ENCODE measurements around the gene ACTR8. TPM values are rescaled to one million over a fixed set of nuclear protein-coding genes. Genes with fewer than 3 reads are reported as not detected.

Gene ACTR8
- total and polyA plus RNA-seq, 2 of the 13 experiments (the other 11 are each of a cell fraction or from before 2014, with no cell fraction given): 15.5 to 29.0 TPM

DNA sequence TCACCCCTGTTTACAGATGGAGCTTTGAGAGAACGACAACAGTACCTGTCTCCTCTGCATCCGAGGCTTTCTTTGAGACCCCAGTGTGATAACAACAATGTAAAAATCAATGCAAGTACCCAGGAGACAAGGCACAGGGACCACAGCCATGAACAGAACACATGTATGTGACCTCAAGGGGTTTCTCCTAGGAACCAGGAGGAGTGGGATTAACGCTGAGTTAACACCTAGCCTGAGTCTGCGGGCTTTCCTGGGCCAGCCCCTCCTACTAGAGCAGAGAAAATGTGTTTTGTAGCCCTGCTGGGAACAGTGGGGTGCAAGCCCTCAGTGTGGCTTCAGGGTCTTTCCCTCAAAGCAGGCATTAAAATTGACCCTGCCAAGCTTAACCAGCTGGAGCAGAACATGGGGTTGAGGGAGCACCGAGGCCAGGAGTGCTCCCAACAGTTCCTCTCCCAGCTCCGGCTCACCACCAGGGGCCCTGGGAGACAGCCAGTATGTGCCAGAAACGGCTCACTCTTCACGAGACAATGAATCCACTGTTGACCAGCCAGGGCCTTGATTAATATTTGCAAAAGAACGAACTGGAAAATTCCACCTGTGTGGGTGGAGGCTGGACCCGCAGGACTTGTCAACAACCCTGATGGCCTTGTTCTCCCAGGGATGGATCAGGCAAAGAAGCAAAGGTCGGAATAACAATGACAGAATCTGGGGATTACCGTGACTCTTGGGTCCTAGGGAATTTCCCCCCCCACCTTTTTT lies 39.3 kb downstream of the ACTR8 start (continued):
- no peak for TF ChIP-seq NFE2L2 (IDR thresholded peaks at IDR 0.05; ENCODE audit: low read length)
- TF ChIP-seq, protein P1, sequence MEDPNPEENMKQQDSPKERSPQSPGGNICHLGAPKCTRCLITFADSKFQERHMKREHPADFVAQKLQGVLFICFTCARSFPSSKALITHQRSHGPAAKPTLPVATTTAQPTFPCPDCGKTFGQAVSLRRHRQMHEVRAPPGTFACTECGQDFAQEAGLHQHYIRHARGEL (CRISPR knock-in tag; IDR thresholded peaks at IDR 0.05): no peak
- peak; percentile 70; the same call in 1 of the 2 replicates for TF ChIP-seq NFKB2 (CRISPR knock-in tag; IDR thresholded peaks at IDR 0.05; ENCODE audit: borderline replicate concordance)
- no peak for TF ChIP-seq KLF13 (CRISPR knock-in tag; IDR thresholded peaks at IDR 0.05)
- TF ChIP-seq, protein P2, sequence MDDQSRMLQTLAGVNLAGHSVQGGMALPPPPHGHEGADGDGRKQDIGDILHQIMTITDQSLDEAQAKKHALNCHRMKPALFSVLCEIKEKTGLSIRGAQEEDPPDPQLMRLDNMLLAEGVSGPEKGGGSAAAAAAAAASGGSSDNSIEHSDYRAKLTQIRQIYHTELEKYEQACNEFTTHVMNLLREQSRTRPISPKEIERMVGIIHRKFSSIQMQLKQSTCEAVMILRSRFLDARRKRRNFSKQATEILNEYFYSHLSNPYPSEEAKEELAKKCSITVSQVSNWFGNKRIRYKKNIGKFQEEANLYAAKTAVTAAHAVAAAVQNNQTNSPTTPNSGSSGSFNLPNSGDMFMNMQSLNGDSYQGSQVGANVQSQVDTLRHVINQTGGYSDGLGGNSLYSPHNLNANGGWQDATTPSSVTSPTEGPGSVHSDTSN (CRISPR knock-in tag; IDR thresholded peaks at IDR 0.05; ENCODE audit: borderline replicate concordance): no peak
- TF ChIP-seq, protein P3, sequence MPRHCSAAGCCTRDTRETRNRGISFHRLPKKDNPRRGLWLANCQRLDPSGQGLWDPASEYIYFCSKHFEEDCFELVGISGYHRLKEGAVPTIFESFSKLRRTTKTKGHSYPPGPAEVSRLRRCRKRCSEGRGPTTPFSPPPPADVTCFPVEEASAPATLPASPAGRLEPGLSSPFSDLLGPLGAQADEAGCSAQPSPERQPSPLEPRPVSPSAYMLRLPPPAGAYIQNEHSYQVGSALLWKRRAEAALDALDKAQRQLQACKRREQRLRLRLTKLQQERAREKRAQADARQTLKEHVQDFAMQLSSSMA (CRISPR knock-in tag; IDR thresholded peaks at IDR 0.05): no peak
- peak; percentile 88; the same call in 1 of the 2 replicates for TF ChIP-seq RCOR2 (CRISPR knock-in tag; IDR thresholded peaks at IDR 0.05)
- TF ChIP-seq, protein P4, sequence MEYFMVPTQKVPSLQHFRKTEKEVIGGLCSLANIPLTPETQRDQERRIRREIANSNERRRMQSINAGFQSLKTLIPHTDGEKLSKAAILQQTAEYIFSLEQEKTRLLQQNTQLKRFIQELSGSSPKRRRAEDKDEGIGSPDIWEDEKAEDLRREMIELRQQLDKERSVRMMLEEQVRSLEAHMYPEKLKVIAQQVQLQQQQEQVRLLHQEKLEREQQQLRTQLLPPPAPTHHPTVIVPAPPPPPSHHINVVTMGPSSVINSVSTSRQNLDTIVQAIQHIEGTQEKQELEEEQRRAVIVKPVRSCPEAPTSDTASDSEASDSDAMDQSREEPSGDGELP (IDR thresholded peaks at IDR 0.05; ENCODE audit: borderline replicate concordance, low read depth): peak; percentile 79
- peak; percentile 91 for TF ChIP-seq AKAP8 (CRISPR knock-in tag; IDR thresholded peaks at IDR 0.05)
- no peak for TF ChIP-seq MATR3 (CRISPR knock-in tag; IDR thresholded peaks at IDR 0.05)
- TF ChIP-seq, protein P5, sequence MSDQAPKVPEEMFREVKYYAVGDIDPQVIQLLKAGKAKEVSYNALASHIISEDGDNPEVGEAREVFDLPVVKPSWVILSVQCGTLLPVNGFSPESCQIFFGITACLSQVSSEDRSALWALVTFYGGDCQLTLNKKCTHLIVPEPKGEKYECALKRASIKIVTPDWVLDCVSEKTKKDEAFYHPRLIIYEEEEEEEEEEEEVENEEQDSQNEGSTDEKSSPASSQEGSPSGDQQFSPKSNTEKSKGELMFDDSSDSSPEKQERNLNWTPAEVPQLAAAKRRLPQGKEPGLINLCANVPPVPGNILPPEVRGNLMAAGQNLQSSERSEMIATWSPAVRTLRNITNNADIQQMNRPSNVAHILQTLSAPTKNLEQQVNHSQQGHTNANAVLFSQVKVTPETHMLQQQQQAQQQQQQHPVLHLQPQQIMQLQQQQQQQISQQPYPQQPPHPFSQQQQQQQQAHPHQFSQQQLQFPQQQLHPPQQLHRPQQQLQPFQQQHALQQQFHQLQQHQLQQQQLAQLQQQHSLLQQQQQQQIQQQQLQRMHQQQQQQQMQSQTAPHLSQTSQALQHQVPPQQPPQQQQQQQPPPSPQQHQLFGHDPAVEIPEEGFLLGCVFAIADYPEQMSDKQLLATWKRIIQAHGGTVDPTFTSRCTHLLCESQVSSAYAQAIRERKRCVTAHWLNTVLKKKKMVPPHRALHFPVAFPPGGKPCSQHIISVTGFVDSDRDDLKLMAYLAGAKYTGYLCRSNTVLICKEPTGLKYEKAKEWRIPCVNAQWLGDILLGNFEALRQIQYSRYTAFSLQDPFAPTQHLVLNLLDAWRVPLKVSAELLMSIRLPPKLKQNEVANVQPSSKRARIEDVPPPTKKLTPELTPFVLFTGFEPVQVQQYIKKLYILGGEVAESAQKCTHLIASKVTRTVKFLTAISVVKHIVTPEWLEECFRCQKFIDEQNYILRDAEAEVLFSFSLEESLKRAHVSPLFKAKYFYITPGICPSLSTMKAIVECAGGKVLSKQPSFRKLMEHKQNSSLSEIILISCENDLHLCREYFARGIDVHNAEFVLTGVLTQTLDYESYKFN (CRISPR knock-in tag; conservative IDR thresholded peaks at IDR 0.05): peak; percentile 96
- TF ChIP-seq, protein P6, sequence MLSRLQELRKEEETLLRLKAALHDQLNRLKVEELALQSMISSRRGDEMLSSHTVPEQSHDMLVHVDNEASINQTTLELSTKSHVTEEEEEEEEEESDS (CRISPR knock-in tag; IDR thresholded peaks at IDR 0.05; ENCODE audit: borderline replicate concordance): no peak
- no peak for TF ChIP-seq ZBTB7B (CRISPR knock-in tag; IDR thresholded peaks at IDR 0.05)
- TF ChIP-seq ZSCAN12 (CRISPR knock-in tag; IDR thresholded peaks at IDR 0.05): peak; percentile 83; the same call in 1 of the 2 replicates
- no peak for TF ChIP-seq ZNF207 (IDR thresholded peaks at IDR 0.05; ENCODE audit: borderline replicate concordance)
- 0 out of 2 replicates have a peak, but pooled peaks have one; percentile 19 for TF ChIP-seq ZNF567 (CRISPR knock-in tag; IDR thresholded peaks at IDR 0.05; ENCODE audit: borderline replicate concordance)
- TF ChIP-seq, protein P7, sequence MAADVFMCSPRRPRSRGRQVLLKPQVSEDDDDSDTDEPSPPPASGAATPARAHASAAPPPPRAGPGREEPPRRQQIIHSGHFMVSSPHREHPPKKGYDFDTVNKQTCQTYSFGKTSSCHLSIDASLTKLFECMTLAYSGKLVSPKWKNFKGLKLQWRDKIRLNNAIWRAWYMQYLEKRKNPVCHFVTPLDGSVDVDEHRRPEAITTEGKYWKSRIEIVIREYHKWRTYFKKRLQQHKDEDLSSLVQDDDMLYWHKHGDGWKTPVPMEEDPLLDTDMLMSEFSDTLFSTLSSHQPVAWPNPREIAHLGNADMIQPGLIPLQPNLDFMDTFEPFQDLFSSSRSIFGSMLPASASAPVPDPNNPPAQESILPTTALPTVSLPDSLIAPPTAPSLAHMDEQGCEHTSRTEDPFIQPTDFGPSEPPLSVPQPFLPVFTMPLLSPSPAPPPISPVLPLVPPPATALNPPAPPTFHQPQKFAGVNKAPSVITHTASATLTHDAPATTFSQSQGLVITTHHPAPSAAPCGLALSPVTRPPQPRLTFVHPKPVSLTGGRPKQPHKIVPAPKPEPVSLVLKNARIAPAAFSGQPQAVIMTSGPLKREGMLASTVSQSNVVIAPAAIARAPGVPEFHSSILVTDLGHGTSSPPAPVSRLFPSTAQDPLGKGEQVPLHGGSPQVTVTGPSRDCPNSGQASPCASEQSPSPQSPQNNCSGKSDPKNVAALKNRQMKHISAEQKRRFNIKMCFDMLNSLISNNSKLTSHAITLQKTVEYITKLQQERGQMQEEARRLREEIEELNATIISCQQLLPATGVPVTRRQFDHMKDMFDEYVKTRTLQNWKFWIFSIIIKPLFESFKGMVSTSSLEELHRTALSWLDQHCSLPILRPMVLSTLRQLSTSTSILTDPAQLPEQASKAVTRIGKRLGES (CRISPR knock-in tag; IDR thresholded peaks at IDR 0.05; ENCODE audit: borderline replicate concordance): no peak
- no peak for TF ChIP-seq ASH2L (IDR thresholded peaks at IDR 0.05; ENCODE audit: insufficient read length, low read depth, low read length)

Measured in HepG2 (cell line).